ENCODE results near the gene PAK6. TPM values are rescaled to one million over a fixed set of nuclear protein-coding genes. Genes with fewer than 3 reads are reported as not detected.

The PAK6 gene
- total RNA-seq, 1 donor: 0.09 TPM

DNA sequence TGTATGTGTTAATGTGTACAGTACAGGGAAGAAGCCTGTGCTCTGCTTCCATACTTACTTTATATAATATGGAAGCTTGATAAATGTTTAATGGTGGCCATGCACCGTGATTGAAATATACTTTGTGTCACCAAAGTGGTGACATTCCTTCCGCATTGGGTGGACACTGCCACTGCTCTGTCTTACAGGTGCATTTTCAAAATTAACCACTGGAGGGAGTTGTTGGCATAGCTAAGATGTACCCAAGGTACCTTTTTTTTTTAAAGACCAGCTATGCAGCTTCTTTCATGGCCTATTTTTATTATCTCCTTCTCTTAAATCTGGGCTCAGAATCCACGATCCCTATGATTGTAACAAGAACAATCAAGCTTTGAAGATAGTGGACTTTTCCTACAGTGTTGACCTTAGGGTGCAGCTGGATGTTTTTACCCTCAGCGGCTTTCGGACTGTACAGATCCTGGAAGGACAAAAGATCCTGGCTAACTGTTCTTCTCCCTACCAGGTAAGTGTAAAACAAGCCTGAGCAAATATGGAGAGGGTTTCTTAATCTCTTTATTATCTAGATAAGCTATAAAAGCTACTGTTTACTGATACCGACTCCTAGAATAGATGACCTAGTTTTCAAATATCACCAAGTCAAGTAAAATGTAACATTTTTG lies 21.6 kb upstream of the PAK6 start:
- TF ChIP-seq, protein P1, sequence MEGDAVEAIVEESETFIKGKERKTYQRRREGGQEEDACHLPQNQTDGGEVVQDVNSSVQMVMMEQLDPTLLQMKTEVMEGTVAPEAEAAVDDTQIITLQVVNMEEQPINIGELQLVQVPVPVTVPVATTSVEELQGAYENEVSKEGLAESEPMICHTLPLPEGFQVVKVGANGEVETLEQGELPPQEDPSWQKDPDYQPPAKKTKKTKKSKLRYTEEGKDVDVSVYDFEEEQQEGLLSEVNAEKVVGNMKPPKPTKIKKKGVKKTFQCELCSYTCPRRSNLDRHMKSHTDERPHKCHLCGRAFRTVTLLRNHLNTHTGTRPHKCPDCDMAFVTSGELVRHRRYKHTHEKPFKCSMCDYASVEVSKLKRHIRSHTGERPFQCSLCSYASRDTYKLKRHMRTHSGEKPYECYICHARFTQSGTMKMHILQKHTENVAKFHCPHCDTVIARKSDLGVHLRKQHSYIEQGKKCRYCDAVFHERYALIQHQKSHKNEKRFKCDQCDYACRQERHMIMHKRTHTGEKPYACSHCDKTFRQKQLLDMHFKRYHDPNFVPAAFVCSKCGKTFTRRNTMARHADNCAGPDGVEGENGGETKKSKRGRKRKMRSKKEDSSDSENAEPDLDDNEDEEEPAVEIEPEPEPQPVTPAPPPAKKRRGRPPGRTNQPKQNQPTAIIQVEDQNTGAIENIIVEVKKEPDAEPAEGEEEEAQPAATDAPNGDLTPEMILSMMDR (IDR thresholded peaks at IDR 0.05; ENCODE audit: insufficient read depth, low read length): peak; percentile 72
- peak; percentile 82 for DNase-seq (ENCODE audit: low read depth)
- H3K4me3 ChIP-seq (ENCODE audit: low read depth, low read length): no peak overlapping the region

DNA sequence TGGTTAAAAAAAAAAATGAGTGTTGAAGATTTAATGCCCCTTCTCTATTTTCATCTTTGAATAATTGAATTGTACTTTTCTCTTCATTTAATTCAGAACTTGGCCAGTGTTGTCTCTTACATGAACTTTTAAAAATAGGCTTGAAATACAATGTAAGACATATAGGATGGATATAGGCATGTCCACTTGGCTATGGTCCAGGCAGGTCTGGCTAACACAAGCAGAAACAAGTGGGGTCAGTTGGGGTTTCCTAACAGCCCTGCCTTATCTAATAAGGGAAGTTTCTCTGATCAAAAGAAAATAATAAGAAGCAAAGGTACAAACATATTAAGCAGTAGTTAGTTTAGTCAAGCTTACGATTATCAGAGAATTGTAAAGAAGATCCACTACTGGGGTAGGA lies 19.1 kb upstream of the PAK6 start:
- no peak for DNase-seq (ENCODE audit: low read depth)
- TF ChIP-seq, protein P1 (IDR thresholded peaks at IDR 0.05; ENCODE audit: insufficient read depth, low read length): no peak
- H3K4me3 ChIP-seq (ENCODE audit: low read depth, low read length): no peak overlapping the region

DNA sequence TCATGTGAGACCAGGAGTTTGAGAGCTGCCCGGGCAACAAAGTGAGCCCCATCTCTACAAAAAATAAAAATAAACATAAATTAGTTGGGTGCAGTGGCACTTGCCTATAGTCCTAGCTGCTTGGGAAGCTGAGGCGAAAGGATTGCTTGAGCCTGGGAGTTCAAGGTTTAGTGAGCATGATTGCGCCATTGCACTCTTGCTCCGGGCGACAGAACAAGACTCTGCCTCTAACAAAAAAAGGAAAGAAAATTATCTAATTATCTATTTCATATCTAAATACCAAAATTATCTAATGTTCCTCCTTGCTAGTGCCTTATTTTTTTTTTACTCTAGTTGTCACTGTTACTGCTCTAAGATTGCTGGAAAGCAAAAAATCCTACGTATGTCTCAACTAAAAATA lies 16.7 kb upstream of the PAK6 start:
- no peak overlapping the region for H3K4me3 ChIP-seq (ENCODE audit: low read depth, low read length)
- TF ChIP-seq, protein P1 (IDR thresholded peaks at IDR 0.05; ENCODE audit: insufficient read depth, low read length): no peak
- no peak for DNase-seq (ENCODE audit: low read depth)

GRCh38 chr15:40226736-40227135 lies 12.1 kb upstream of the PAK6 start:
- TF ChIP-seq, protein P1 (IDR thresholded peaks at IDR 0.05; ENCODE audit: insufficient read depth, low read length): no peak
- no peak overlapping the region for H3K4me3 ChIP-seq (ENCODE audit: low read depth, low read length)
- DNase-seq (ENCODE audit: low read depth): no peak

DNA sequence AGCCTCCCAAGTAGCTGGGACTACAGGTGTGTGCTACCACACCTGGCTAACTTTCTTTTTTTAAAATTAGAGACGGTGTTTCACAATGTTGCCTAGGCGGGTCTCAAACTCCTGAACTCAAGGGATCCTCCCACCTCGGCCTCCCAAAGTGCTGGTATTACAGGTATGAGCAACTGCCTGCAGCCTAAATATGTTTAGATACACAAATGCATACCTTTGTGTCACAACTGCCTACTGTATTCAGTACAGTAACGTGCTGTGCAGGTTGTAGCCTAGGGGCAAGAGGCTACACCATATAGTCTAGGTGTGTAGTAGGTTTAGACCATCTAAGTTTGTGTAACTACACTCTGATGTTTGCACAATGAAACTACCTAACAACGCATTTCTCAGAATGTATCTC lies 9.5 kb upstream of the PAK6 start:
- H3K4me3 ChIP-seq (ENCODE audit: low read depth, low read length): no peak overlapping the region
- TF ChIP-seq, protein P1 (IDR thresholded peaks at IDR 0.05; ENCODE audit: insufficient read depth, low read length): no peak
- no peak for DNase-seq (ENCODE audit: low read depth)

DNA sequence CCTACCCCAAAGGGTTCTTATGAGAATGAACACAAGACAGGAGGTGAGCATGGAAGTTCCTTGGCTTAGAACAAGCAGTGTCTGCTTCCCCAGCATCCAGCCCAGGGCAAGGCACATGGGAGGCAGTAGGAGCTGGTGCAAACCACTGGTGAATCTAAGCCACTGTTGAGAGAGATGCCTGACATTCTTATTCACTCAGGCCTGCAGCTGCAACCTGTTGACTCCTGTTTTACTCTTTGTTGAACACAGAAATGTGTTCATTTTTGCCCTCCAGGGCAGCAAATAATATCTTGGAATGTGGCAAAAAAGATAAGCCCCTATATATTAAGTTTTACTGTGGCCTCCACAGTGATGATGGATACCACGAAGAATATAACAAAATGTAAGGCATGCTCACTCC lies 8.9 kb upstream of the PAK6 start:
- no peak for DNase-seq (ENCODE audit: low read depth)
- no peak overlapping the region for H3K4me3 ChIP-seq (ENCODE audit: low read depth, low read length)
- TF ChIP-seq, protein P1 (IDR thresholded peaks at IDR 0.05; ENCODE audit: insufficient read depth, low read length): no peak

GRCh38 chr15:40232625-40233070 lies 6.2 kb upstream of the PAK6 start:
- H3K4me3 ChIP-seq (ENCODE audit: low read depth, low read length): no peak overlapping the region
- peak; percentile 46 for DNase-seq (ENCODE audit: low read depth)
- TF ChIP-seq, protein P1 (IDR thresholded peaks at IDR 0.05; ENCODE audit: insufficient read depth, low read length): no peak

All from fibroblast of the aortic adventitia (primary cell).